Measurements from ENCODE around the gene INHA. TPM values are rescaled to one million over a fixed set of nuclear protein-coding genes. Genes with fewer than 3 reads are reported as not detected.

INHA gene
- total RNA-seq, 1 experiment from 2014 or later = 0.31 TPM

DNA sequence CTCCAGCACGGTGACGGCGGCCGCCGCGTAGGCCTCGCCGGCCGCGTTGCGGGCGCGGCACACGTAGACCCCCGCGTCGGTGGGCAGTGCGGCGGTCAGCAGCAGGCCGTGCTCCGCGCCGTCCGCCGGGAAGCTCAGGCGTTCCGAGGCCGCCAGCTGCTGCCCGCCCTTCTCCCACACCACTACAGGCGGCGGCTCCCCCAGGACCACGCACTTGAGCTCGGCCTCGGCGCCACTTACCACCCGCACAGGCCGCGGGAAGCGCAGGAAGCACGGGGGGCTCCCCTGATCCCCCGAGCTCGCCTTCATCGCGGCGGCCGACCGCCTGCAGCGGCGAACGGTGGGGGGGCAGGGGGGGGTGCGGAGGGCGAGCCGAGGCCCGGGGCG, 1.2 kb upstream of the INHA start:
- H3K9me3 Mint-ChIP-seq = no peaks in the 10 kb centered on the region; a peak in 1 of 5 replicates
- no peak overlapping the region for H2BK120ac ChIP-seq (ENCODE audit: low read depth, low read length, poor library complexity, severe bottlenecking)
- peak overlapping the region; percentile 39 for H3K9ac ChIP-seq (ENCODE audit: extremely low read depth, insufficient read length, low read length)
- H4K20me1 ChIP-seq (ENCODE audit: control insufficient read depth, insufficient read depth, insufficient read length) = no peaks in the 10 kb centered on the region
- H3K79me1 ChIP-seq (ENCODE audit: insufficient read depth, low read depth, low read length, poor library complexity, severe bottlenecking) = no peaks in the 10 kb centered on the region
- H4K5ac ChIP-seq (ENCODE audit: insufficient read length, low read depth, low read length) = no peak overlapping the region
- no peak overlapping the region for H3K23ac ChIP-seq (ENCODE audit: insufficient read length, low read depth, low read length)
- H3K56ac ChIP-seq (ENCODE audit: insufficient read length, low read depth, low read length) = no peak overlapping the region
- TF ChIP-seq, protein P1, sequence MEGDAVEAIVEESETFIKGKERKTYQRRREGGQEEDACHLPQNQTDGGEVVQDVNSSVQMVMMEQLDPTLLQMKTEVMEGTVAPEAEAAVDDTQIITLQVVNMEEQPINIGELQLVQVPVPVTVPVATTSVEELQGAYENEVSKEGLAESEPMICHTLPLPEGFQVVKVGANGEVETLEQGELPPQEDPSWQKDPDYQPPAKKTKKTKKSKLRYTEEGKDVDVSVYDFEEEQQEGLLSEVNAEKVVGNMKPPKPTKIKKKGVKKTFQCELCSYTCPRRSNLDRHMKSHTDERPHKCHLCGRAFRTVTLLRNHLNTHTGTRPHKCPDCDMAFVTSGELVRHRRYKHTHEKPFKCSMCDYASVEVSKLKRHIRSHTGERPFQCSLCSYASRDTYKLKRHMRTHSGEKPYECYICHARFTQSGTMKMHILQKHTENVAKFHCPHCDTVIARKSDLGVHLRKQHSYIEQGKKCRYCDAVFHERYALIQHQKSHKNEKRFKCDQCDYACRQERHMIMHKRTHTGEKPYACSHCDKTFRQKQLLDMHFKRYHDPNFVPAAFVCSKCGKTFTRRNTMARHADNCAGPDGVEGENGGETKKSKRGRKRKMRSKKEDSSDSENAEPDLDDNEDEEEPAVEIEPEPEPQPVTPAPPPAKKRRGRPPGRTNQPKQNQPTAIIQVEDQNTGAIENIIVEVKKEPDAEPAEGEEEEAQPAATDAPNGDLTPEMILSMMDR (conservative IDR thresholded peaks at IDR 0.05) = no peak
- H3K14ac ChIP-seq (ENCODE audit: insufficient read depth, low read length) = peak overlapping the region; percentile 37
- peak overlapping the region; percentile 59 to 71; a peak in 4 of 5 replicates for H3K4me3 Mint-ChIP-seq
- H3K4ac ChIP-seq (ENCODE audit: low read depth, low read length) = no peak overlapping the region
- H3K27me3 Mint-ChIP-seq (ENCODE audit: low read depth) = peaks cover 16% of the 10 kb centered on the region
- no peak overlapping the region for H2AK5ac ChIP-seq (ENCODE audit: insufficient read length, low read length)
- peaks cover 32 to 40% (median 39%) of the 10 kb centered on the region in 3 experiments for H3K36me3 Mint-ChIP-seq (ENCODE audit: insufficient read depth in 1 of 3, low read depth in 3 of 3)
- H2AFZ ChIP-seq (ENCODE audit: low read length) = no peak overlapping the region
- no peak overlapping the region for H2BK15ac ChIP-seq (ENCODE audit: low read depth, low read length)
- H3K79me2 ChIP-seq (ENCODE audit: insufficient read depth, low read length) = no peaks in the 10 kb centered on the region
- H2BK12ac ChIP-seq (ENCODE audit: insufficient read length, low read depth, low read length) = no peak overlapping the region
- H3K4me1 ChIP-seq (ENCODE audit: insufficient read depth, low read length) = peaks cover under 1% of the 10 kb centered on the region; the same call in 1 of the 2 replicates
- no peak overlapping the region for H3K27ac ChIP-seq (ENCODE audit: insufficient read length, low read depth, low read length)
- H3K9me3 ChIP-seq (ENCODE audit: control insufficient read depth, low read depth, low read length) = no peaks in the 10 kb centered on the region
- no peak overlapping the region for H4K91ac ChIP-seq (ENCODE audit: insufficient read length, low read depth, low read length)
- H3K18ac ChIP-seq (ENCODE audit: insufficient read length, low read depth, low read length) = peak overlapping the region; percentile 9
- peaks cover 43 to 56% of the 10 kb centered on the region in 2 experiments for H3K4me1 Mint-ChIP-seq
- H2BK5ac ChIP-seq (ENCODE audit: insufficient read length, low read length) = no peak overlapping the region
- DNase-seq = no peak
- no peak overlapping the region for H2BK20ac ChIP-seq (ENCODE audit: low read depth, low read length, poor library complexity, severe bottlenecking)
- H3K27ac Mint-ChIP-seq = no peak overlapping the region
- no peak overlapping the region for H3T11ph ChIP-seq (ENCODE audit: low read length)
- no peaks in the 10 kb centered on the region; the same call in 1 of the 2 replicates for H3K27me3 ChIP-seq (ENCODE audit: insufficient read depth, low read length)
- WGBS (ENCODE audit: extremely low coverage, insufficient read length, low lambda C conversion rate) = no CpG with 5 or more reads among the region's 55 CpGs
- peak overlapping the region; percentile 33 for H3K4me2 ChIP-seq (ENCODE audit: insufficient read depth, insufficient read length, low read length)
- peaks cover 7% of the 10 kb centered on the region for H3K23me2 ChIP-seq (ENCODE audit: insufficient read length, low read depth, low read length, poor library complexity, severe bottlenecking)
- H4K8ac ChIP-seq (replicated peaks; ENCODE audit: insufficient read length, low read depth, low read length) = no peak overlapping the region
